IPS-NIHi7 (cell line): ENCODE data around the gene PLOD3.
"Not testable (repeated sequence)": the region's sequence is repeated elsewhere in the genome, so short reads cannot be mapped to it uniquely, and the experiment has no call there.

ENCODE experiments used
- DNase-seq: peaks from one replicate; pipeline ENCODE4 v3.0.0; 2012; ENCODE audit warnings: mixed read lengths; ENCODE audit errors: extremely low spot score

PLOD3 gene

GRCh38 chr7:101212014-101212413 lies 5.4 kb downstream of the PLOD3 start:
- DNase-seq, result no peak

GRCh38 chr7:101211501-101211900 lies 5.9 kb downstream of the PLOD3 start:
- DNase-seq, result no peak

- DNase-seq, result no peak
These were observed 7.2 kb downstream of the PLOD3 start for GRCh38 chr7:101210143-101210542.

GRCh38 chr7:101208794-101209193 lies 8.6 kb downstream of the PLOD3 start:
- DNase-seq, result no peak

- no peak for DNase-seq
These were observed 9.9 kb downstream of the PLOD3 start for GRCh38 chr7:101207459-101207858.

GRCh38 chr7:101206665-101207042 lies 10.7 kb downstream of the PLOD3 start:
- DNase-seq, result no peak

GRCh38 chr7:101205901-101206664 lies 11.3 kb downstream of the PLOD3 start:
- no peak for DNase-seq

DNA sequence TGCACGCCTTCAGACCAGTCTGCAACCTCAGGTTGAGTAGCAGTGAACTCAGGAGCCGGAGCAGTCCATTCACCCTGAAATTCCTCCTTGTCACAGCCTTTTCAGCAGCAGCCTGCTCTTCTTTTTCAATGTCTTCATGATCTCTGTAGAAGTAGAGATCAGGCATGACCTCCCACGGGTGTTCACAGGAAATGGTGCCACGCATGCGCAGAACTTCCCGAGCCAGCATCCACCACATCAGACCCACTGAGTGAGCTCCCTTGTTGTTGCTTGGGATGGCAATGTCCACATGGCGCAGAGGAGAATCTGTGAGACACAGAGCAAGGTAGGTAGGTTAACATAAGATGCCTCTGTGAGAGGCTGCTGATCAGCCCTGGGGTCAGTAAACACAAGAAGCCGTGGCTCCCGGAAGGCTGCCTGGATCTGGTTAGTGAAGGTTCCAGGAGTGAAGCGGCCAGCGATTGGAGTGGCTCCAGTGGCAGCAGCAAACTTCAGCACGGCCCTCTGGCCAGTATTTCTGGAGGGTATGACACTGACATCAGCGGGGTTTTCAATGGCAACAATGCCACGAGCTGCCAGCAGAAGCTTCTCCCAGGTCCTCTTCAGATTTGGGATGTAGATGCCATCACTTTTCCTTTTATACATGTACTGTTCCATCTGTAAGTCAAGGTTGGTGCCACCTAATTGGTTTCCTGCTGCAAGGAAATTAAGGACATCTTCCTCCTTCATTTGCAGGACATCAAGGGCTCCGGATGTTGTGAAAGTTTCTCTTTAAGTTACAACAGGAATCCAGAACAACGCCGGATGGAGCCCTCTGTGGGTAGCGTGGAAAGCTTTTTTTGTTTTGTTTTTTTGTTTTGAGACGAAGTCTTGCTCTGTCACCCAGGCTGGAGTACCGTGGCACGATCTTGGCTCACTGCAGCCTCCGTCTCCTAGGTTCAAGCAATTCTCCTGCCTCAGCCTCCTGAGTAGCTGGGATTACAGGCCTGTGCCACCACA lies 13.3 kb downstream of the PLOD3 start:
- not testable (repeated sequence) for DNase-seq

GRCh38 chr7:101202603-101202918 lies 14.8 kb downstream of the PLOD3 start:
- no peak for DNase-seq

DNA sequence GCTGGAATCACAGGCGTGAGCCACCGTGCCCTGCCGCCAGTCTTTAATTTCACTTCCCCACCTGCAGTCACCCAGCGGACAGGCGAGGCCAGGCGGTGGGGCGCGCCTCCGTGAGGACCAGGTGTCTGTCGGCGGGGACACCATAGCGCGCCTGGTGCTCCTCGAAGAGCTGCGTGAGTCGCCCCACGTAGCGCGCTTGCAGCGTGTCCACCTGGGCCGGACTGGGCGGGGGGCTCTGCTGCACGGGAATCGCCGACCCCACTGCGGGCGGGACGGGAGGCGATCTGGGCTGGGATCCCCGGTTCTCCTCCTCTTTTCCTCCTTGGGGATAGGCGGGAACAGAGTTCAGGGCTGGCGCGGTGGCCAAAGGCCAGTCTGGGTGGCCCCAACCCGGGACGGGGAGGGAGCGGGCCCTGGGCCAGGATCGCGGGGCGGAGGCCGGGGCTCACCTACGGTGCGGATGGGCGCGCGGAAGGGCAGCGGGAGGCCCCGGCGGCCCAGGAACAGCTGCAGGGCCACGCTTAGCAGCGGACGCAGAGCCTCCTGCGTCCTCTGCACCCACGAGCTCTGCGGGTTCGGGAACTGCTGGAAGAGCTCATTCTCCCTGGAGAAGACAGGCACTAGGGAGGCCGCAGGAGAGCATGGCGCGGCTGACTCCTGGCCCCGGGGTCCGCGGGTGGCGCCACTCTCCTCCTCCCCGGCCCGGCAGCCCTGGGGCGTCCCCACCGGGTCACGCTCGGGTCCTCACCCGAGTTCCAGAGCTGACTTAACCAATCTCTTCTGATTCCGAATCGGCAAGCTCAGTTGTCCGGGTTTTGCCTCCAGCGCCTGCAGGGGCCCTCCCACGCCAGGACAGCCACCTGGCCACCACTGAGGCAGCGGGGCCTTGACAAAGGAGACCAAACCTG lies 15.4 kb downstream of the PLOD3 start:
- peak; percentile 57 for DNase-seq

DNA sequence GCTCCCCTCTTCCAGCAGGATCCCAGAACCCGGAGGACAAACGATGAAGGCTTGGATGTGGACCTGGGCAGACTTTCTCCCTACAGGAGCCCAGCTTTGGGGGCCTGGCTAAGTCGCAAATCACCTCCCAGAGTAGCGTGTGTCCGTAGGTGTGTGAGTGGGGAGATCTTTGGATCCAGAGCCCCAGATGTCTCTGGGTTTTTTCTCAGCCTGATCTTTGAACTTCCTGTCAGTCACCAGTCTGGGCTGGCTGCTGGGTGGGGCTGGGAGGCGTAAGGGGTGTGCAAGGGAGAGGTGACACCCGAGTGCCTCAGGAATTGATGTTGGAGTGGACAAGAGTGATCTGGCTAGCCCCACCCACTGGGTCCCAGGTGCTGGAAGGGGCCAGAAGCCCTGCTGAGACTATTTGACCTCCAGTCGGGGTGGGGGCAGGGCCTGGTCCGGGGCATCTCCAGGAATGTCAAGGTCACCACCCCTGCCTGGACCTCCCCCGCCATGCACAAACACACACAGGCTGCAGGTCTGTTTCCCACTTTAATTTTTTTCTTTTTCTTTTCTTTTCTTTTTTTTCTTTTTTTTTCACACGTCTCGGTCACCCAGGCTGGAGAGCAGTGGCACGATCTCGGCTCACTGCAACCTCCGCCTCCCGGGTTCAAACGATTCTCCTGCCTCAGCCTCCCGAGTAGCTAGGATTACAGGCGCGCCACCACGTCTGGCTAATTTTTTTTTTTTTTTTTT lies 16.4 kb downstream of the PLOD3 start, which contains the start of gene MOGAT3:
Gene MOGAT3, minus strand, starts transcription at position 175 of the 738 bp plus-strand sequence. CDS start 182 bp downstream, outside the sequence.
- DNase-seq, result no peak

GRCh38 chr7:101200504-101200861 lies 16.9 kb downstream of the PLOD3 start:
- no peak for DNase-seq

DNA sequence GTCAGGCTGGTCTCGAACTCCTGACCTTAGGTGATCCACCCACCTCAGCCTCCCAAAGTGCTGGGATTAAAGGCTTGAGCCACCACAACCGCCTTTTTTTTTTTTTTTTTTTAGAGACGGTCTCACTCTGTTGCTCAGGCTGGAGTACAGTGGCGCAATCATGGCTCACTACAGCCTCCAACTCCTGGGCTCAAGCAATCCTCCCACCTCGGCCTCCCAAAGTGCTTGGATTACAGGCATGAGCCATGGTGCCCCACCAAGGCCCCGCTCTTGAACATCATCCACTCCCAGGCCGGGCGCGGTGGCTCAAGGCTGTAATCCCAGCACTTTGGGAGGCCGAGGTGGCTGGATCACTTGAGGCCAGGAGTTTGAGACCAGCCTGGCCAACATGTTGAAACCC lies 17.9 kb downstream of the PLOD3 start:
- not testable (repeated sequence) for DNase-seq

GRCh38 chr7:101198476-101198875 lies 18.9 kb downstream of the PLOD3 start:
- no peak for DNase-seq

DNA sequence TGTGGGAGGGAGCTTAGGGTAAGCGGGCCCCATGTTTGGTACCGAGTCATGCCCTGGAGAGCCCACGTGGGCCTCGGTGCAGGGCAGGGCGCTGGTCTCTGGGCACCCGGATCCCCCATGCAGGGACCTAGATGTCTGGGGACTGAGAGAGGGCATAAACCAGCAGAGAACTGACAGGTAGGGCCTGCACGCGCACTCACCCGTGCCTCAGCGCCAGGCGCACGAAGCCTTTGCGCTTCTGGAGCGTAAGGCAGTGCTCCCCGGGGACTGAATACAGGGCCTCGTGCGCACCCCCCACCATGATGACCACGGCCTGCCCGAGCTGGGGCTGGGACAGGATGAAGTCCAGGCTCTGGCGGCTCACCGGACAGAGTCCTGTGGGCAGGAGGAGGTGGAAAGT lies 19.4 kb downstream of the PLOD3 start:
- no peak for DNase-seq

- no peak for DNase-seq
These were observed 21.5 kb downstream of the PLOD3 start for GRCh38 chr7:101195884-101196283.

DNA sequence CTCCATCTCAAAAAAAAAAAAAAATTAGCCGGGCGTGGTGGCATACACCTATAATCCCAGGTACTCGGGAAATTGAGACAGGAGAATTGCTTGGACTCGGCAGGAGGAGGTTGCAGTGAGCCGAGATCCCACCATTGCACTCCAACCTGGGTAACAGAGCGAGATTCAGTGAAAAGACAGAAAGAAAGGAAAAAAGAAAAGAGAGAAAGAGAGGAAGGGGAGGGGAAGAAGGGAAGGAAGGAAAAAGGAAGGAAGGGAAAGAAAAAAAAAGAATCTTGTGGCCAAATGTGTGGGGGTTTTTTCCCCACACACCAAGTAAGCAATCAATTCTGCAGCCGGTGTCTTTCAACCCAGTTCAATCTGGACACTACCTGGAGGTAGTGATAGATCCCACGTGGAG lies 28.3 kb downstream of the PLOD3 start:
- DNase-seq, result no peak

DNA sequence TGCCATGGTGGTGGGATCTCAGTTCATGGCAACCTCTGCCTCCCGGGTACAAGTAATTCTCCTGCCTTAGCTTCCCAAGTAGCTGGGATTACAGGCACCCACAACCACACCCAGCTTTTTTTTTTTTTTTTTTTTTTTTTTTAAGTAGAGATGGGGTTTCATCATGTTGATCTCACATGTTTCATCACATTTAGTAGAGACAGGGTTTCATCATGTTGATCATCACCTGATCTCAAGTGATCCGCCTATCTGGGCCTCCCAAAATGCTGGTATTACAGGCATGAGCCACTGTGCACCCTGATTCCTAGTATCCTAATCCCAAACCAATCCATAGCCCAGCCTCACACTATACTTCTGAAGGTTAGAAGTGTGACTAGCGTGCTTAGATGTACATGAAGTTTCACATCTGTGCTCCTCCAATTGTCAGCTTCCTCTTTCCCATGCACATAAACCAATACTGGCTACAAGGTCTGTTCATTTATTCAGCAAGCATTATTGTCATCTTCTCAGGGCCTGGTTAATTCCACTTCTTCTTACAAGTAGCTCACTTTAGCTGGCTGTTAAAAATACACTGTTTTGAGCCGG lies 30.4 kb downstream of the PLOD3 start:
- no peak for DNase-seq

- no peak for DNase-seq
These were observed 31.2 kb downstream of the PLOD3 start for GRCh38 chr7:101186194-101186593.

GRCh38 chr7:101185258-101185839 lies 32.0 kb downstream of the PLOD3 start:
- no peak for DNase-seq
